ENCODE measurements around the gene NLRP10.
A peak's percentile ranks its signal among the peaks of the same experiment; 100 is the strongest.

NLRP10 gene

GRCh38 chr11:7964873-7965272, 374 bp downstream of the NLRP10 start:
- TF ChIP-seq, protein P1, sequence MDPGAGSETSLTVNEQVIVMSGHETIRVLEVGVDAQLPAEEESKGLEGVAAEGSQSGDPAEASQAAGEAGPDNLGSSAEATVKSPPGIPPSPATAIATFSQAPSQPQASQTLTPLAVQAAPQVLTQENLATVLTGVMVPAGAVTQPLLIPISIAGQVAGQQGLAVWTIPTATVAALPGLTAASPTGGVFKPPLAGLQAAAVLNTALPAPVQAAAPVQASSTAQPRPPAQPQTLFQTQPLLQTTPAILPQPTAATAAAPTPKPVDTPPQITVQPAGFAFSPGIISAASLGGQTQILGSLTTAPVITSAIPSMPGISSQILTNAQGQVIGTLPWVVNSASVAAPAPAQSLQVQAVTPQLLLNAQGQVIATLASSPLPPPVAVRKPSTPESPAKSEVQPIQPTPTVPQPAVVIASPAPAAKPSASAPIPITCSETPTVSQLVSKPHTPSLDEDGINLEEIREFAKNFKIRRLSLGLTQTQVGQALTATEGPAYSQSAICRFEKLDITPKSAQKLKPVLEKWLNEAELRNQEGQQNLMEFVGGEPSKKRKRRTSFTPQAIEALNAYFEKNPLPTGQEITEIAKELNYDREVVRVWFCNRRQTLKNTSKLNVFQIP (CRISPR knock-in tag; IDR thresholded peaks at IDR 0.05; ENCODE audit: borderline replicate concordance, low read depth), result no peak
- no peak for TF ChIP-seq TSHZ2 (CRISPR knock-in tag; IDR thresholded peaks at IDR 0.05)
- no peak for TF ChIP-seq CREB5 (CRISPR knock-in tag; IDR thresholded peaks at IDR 0.05; ENCODE audit: low read depth)
- TF ChIP-seq ZC3H10 (CRISPR knock-in tag; IDR thresholded peaks at IDR 0.05), result no peak
- TF ChIP-seq ZFP30 (CRISPR knock-in tag; IDR thresholded peaks at IDR 0.05), result no peak
- TF ChIP-seq RARB (CRISPR knock-in tag; IDR thresholded peaks at IDR 0.05), result no peak
- no peak for TF ChIP-seq ESRRG (CRISPR knock-in tag; IDR thresholded peaks at IDR 0.05)
- no peak for TF ChIP-seq TOX (CRISPR knock-in tag; IDR thresholded peaks at IDR 0.05; ENCODE audit: borderline replicate concordance)
- no peak for TF ChIP-seq PPARA (CRISPR knock-in tag; IDR thresholded peaks at IDR 0.05; ENCODE audit: borderline replicate concordance)
- TF ChIP-seq, protein P2, sequence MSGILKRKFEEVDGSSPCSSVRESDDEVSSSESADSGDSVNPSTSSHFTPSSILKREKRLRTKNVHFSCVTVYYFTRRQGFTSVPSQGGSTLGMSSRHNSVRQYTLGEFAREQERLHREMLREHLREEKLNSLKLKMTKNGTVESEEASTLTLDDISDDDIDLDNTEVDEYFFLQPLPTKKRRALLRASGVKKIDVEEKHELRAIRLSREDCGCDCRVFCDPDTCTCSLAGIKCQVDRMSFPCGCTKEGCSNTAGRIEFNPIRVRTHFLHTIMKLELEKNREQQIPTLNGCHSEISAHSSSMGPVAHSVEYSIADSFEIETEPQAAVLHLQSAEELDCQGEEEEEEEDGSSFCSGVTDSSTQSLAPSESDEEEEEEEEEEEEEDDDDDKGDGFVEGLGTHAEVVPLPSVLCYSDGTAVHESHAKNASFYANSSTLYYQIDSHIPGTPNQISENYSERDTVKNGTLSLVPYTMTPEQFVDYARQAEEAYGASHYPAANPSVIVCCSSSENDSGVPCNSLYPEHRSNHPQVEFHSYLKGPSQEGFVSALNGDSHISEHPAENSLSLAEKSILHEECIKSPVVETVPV (CRISPR knock-in tag; IDR thresholded peaks at IDR 0.05), result no peak
- TF ChIP-seq ARNTL (CRISPR knock-in tag; IDR thresholded peaks at IDR 0.05; ENCODE audit: borderline replicate concordance, low read depth), result no peak
- TF ChIP-seq OSR1 (CRISPR knock-in tag; IDR thresholded peaks at IDR 0.05), result no peak
- TF ChIP-seq BACH2 (CRISPR knock-in tag; IDR thresholded peaks at IDR 0.05; ENCODE audit: borderline replicate concordance), result no peak
- TF ChIP-seq SNAI2 (CRISPR knock-in tag; IDR thresholded peaks at IDR 0.05), result no peak
- no peak for TF ChIP-seq CSDC2 (CRISPR knock-in tag; IDR thresholded peaks at IDR 0.05)
- no peak for TF ChIP-seq ZNF565 (CRISPR knock-in tag; conservative IDR thresholded peaks at IDR 0.05; ENCODE audit: low read depth)
- no peak for TF ChIP-seq ZFP3 (CRISPR knock-in tag; IDR thresholded peaks at IDR 0.05)
- no peak for TF ChIP-seq TCF4 (CRISPR knock-in tag; IDR thresholded peaks at IDR 0.05; ENCODE audit: borderline replicate concordance)
- TF ChIP-seq, protein P3, sequence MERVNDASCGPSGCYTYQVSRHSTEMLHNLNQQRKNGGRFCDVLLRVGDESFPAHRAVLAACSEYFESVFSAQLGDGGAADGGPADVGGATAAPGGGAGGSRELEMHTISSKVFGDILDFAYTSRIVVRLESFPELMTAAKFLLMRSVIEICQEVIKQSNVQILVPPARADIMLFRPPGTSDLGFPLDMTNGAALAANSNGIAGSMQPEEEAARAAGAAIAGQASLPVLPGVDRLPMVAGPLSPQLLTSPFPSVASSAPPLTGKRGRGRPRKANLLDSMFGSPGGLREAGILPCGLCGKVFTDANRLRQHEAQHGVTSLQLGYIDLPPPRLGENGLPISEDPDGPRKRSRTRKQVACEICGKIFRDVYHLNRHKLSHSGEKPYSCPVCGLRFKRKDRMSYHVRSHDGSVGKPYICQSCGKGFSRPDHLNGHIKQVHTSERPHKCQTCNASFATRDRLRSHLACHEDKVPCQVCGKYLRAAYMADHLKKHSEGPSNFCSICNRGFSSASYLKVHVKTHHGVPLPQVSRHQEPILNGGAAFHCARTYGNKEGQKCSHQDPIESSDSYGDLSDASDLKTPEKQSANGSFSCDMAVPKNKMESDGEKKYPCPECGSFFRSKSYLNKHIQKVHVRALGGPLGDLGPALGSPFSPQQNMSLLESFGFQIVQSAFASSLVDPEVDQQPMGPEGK (CRISPR knock-in tag; IDR thresholded peaks at IDR 0.05; ENCODE audit: borderline replicate concordance), result no peak
- ATAC-seq, result peak; percentile 78

GRCh38 chr11:7964261-7964660, 986 bp downstream of the NLRP10 start:
- no peak for ATAC-seq
- TF ChIP-seq ZNF565 (CRISPR knock-in tag; conservative IDR thresholded peaks at IDR 0.05; ENCODE audit: low read depth) (no peak), ZC3H10 (CRISPR knock-in tag; IDR thresholded peaks at IDR 0.05) (no peak), RARB (CRISPR knock-in tag; IDR thresholded peaks at IDR 0.05) (no peak), ISL1 (CRISPR knock-in tag; IDR thresholded peaks at IDR 0.05) (no peak), ZFP3 (CRISPR knock-in tag; IDR thresholded peaks at IDR 0.05) (no peak), ESRRG (CRISPR knock-in tag; IDR thresholded peaks at IDR 0.05) (no peak), TSHZ2 (CRISPR knock-in tag; IDR thresholded peaks at IDR 0.05) (no peak), ZFP30 (CRISPR knock-in tag; IDR thresholded peaks at IDR 0.05) (no peak), TCF4 (CRISPR knock-in tag; IDR thresholded peaks at IDR 0.05; ENCODE audit: borderline replicate concordance) (no peak), GLIS3 (CRISPR knock-in tag; IDR thresholded peaks at IDR 0.05) (no peak)
- TF ChIP-seq, protein P1 (CRISPR knock-in tag; IDR thresholded peaks at IDR 0.05; ENCODE audit: borderline replicate concordance, low read depth), result no peak
